GM18867 (cell line): ENCODE data around the gene DRG1.
"Not testable (repeated sequence)": the region's sequence is repeated elsewhere in the genome, so short reads cannot be mapped to it uniquely, and the experiment has no call there.

Source experiments
- ATAC-seq: cut with Tn5 transposase; IDR thresholded peaks from one replicate; pipeline ENCODE4 v1.9.1; 2021; ENCODE audit warnings: mild to moderate bottlenecking, moderate library complexity; ENCODE audit not compliant: unreplicated experiment

Gene DRG1, protein sequence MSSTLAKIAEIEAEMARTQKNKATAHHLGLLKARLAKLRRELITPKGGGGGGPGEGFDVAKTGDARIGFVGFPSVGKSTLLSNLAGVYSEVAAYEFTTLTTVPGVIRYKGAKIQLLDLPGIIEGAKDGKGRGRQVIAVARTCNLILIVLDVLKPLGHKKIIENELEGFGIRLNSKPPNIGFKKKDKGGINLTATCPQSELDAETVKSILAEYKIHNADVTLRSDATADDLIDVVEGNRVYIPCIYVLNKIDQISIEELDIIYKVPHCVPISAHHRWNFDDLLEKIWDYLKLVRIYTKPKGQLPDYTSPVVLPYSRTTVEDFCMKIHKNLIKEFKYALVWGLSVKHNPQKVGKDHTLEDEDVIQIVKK

DNA sequence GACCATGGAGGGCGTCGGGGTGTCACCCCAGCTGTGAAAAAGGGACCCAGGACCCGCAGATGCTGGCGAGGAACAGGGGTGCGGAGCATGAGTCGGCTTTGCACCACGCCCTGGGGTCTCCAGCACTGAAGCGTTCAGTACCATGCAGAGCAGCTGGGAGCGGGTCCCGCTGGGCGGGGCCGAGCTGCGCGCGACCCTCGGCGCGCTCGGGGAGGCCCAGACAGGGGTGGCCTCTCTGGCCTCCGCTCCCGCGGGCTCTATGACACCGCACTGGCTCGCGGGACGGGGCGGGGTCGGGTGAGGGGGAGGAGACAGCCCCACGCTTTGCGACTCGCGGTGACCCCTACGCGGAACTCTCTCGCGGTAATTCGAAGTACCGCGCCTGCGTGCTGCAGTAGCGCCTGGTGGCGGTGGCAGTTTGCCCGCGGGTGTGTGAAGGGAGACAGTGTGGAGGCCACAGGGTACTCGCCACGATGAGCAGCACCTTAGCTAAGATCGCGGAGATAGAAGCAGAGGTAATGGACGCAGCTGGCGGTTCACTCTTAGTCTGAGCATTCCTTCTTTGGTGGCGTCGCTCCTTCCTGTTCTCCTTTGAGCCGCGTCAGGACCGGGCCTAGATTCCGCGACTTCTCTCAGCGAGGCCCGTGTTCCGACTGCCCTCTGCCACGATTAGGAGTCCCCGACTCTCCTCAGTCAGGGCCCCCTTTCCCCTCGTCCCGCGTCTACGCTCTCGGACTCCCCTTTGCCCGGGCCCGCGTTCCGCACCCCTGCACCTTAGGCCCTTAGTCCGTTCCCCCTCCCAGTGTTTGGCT, at the start of gene DRG1:
TSS of gene DRG1 (plus strand) at position 394 of the 812 bp plus-strand sequence. CDS start at position 474, 80 bp downstream.
- peak; percentile 95 for ATAC-seq

DNA sequence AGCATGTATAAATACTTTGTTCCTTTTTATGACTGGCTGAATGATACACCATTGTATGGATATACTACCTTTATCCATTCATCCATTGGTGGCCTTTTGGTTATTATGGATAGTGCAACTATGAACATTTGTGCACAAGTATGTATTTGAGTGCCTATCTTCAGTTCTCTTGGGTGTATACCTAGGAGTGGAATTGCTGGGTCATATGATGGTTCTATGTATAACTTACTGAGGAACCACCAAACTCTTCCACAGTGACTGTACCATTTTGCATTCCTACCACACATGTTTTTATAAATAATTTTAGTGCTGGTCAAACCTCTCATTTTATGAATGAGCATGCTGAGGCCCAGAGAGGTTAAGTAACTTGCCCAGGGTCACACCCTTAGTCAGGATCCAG, 49.4 kb upstream of the DRG1 start:
- ATAC-seq: no peak

- no peak for ATAC-seq
Observed at GRCh38 chr22:31350410-31350863, 49.0 kb upstream of the DRG1 start.

DNA sequence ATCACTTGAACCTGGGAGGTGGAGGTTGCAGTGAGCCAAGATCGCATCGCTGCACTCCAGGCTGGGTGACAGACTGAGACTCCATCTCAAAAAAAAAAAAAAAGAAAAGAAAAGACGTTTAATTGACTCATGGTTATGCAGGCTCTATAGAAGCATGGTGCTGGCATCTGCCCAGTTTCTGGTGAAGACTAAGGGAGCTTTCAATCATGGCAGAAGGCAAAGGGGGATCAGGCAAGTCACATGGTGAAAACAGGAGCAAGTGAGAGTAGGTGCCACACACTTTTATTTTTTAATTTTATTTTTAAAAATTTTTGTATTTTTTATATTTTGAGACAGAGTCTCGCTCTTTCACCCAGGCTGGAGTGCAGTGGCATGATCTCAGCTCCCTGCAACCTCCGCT, 44.9 kb upstream of the DRG1 start:
- ATAC-seq: no peak

- no peak for ATAC-seq
Observed at GRCh38 chr22:31360029-31360428, 39.4 kb upstream of the DRG1 start.

DNA sequence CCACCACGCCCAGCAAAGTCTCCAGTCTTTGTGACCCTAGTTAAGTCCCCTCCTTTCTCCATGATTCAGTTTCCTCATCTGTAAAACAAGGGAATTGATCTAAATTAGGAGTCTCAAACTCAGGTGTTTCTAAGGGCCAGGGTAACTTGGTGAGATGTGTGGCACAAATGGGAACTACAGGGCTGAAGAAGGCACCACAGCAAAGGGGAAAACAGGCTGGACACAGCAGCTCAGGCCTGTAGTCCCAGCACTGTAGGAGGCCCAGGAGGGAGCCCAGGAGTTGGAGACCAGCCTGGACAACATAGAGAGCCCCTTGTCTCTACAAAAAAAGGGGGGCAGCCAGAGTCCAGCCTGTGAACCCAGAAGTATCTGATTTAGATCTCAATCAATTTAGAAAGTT, 37.7 kb upstream of the DRG1 start:
- ATAC-seq: no peak

DNA sequence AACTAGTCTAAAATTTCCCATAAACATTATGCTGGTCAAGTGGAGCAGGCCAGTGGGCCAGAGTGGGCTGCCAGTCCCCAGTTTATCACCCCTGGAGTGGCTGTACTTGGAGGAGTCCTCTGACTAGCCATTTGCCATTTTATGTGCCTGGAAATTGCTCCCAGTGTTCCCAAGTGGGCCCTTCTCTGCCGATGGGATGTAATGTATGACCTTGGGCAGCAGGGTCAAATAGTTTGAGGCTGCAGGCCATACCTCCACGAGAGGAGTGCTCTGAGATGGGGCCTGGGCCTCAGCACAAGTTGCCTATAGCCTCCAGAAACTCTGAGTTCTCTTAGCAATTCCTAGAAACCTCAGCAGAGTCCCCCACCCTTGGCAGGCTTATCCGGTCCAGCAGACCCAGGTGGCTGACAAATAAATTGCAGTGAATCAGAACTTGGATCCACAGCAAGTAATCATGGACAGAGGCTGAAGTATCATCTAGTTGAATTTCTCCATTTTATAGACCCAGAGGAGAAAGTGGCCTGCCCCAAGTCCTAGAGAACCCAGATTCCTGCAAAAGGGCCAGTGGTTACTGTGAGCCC, 35.4 kb upstream of the DRG1 start:
- ATAC-seq: no peak

DNA sequence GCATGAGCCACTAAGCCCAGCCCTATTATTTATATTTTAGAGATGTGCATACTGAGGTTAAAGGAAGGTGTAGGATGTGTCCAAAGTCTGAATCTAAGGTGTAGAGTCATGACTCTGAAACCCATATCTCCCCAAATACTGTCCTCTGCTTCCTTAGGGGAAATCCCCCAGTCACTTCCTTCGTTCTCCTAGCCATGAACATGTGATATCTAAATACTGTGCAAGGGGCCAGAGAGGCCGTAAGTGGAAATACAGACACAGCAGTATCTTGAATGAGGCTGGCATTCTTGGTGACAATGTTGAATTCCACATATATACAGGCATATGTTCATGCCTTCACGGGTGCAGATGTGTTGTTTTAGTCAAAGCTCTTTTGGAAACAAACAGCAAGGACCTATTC, 32.0 kb upstream of the DRG1 start:
- no peak for ATAC-seq

DNA sequence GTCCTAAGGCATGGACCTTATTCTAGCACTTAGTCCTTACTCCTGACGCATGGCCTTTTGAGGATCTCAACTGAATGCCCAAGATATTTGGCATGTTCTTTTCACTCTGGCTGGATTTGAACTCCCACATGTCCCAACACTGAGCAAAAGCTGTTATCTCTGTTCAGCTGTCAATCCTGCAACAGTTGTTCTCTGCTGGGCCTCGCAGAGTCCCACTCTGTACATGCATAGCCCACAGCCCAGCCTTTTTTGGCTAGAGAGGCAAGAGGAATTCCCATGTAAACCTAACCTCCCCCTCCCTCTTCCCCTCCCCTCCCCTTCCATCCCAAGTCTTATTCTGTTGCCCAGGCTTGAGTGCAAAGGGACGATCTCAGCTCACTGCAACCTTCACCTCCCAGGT, 21.8 kb upstream of the DRG1 start:
- no peak for ATAC-seq

- ATAC-seq: no peak
Observed at GRCh38 chr22:31378123-31378522, 21.3 kb upstream of the DRG1 start.

GRCh38 chr22:31378651-31379050, 20.8 kb upstream of the DRG1 start:
- ATAC-seq: not testable (repeated sequence)

DNA sequence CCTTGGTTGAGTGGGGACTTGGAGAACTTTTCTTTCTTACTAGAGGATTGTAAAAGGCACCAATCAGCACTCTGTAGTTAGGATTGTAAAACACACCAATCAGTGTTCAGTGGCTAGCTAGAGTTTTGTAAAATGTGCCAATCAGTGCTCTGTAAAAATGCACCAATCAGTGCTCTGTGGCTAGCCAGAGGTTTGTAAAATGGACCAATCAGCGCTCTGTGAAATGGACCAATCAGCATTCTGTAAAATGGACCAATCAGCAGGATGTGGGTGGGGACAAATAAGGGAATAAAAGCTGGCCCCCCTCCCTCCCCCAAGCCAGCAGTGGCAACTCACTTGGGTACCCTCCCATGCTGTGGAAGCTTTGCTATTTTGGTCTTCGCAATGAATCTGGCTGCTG, 5.5 kb upstream of the DRG1 start:
- ATAC-seq: no peak

- ATAC-seq: no peak
Observed at GRCh38 chr22:31394326-31394725, 5.1 kb upstream of the DRG1 start.

- ATAC-seq: no peak
Observed at GRCh38 chr22:31398231-31398630, 1.2 kb upstream of the DRG1 start.

- ATAC-seq: no peak
Observed at GRCh38 chr22:31400023-31400397, 606 bp downstream of the DRG1 start.

- not testable (repeated sequence) for ATAC-seq
Observed at GRCh38 chr22:31402350-31402749, 2.9 kb downstream of the DRG1 start.

DNA sequence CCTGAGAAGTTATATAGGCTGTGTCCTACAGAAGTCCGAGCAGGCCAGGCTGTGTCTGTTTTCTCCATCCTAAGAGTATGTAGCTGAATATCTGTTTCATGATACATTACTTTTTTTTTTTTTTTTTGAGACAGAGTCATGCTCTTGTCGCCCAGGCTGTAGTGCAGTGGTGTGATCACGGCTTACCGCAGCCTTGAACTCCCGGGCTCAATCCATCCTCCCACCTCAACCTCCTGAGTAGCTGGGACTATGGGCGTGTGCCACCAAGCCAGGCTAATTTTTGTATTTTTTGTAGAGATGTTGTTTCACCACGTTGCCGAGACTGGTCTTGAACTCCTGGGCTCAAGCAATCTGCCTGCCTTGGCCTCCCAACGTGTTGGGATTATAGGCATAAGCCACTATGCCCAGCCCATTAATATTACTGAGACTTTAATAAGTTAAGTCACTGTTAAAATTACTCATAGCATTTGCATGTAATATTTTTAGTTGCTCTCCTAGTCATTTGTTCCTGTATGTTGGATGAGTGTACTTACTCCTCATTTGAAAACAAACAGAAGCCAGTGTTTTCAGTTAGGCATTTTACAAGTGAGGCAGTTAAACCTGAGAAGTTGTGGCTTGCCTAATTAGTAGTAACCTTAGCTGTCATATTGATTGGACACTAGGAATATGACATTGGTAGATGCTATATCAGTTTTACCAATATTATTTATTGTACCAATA, 26.1 kb downstream of the DRG1 start:
- no peak for ATAC-seq

GRCh38 chr22:31431950-31432349, 32.5 kb downstream of the DRG1 start:
- ATAC-seq: no peak

- ATAC-seq: no peak
Observed at GRCh38 chr22:31436132-31436531, 36.7 kb downstream of the DRG1 start.

GRCh38 chr22:31439808-31440207, 40.4 kb downstream of the DRG1 start:
- ATAC-seq: no peak

- no peak for ATAC-seq
Observed at GRCh38 chr22:31440681-31441080, 41.3 kb downstream of the DRG1 start.
